ENCODE results near the gene KNL1. TPM values are rescaled to one million over a fixed set of nuclear protein-coding genes. Genes with fewer than 3 reads are reported as not detected.
"Not testable (repeated sequence)": the region's sequence is repeated elsewhere in the genome, so short reads cannot be mapped to it uniquely, and the experiment has no call there.

Gene KNL1
- 11.8 TPM for total RNA-seq

GRCh38 chr15:40593588-40594428 is at the start of gene KNL1:
Gene KNL1, plus strand, starts transcription at chr15:40594249. Its CDS starts 8,683 bp downstream, at chr15:40602932.
- DNase-seq = peak; percentile 96

GRCh38 chr15:40545457-40545856 is 48.6 kb upstream of the KNL1 start:
- DNase-seq = no peak

- DNase-seq = no peak
These were observed 45.4 kb upstream of the KNL1 start for GRCh38 chr15:40548610-40549009.

- no peak for DNase-seq
These were observed 44.2 kb upstream of the KNL1 start for GRCh38 chr15:40549894-40550293.

GRCh38 chr15:40550341-40551037 is 43.6 kb upstream of the KNL1 start:
- no peak for DNase-seq

GRCh38 chr15:40554161-40554525 is 39.9 kb upstream of the KNL1 start:
- no peak for DNase-seq

GRCh38 chr15:40555876-40556275 is 38.2 kb upstream of the KNL1 start:
- no peak for DNase-seq

GRCh38 chr15:40558952-40559742 is 34.9 kb upstream of the KNL1 start:
- no peak for DNase-seq

GRCh38 chr15:40562691-40563090 is 31.4 kb upstream of the KNL1 start:
- DNase-seq = no peak

GRCh38 chr15:40563426-40563825 is 30.6 kb upstream of the KNL1 start:
- DNase-seq = no peak

GRCh38 chr15:40564591-40565332 is 29.3 kb upstream of the KNL1 start, which contains the start of gene CCDC32:
Gene CCDC32, minus strand, starts transcription at chr15:40565042. Its CDS starts 2,027 bp downstream, at chr15:40563015.
- DNase-seq = peak; percentile 99

GRCh38 chr15:40565333-40566238 is 28.5 kb upstream of the KNL1 start:
- no peak for DNase-seq

GRCh38 chr15:40567111-40567510 is 26.9 kb upstream of the KNL1 start:
- no peak for DNase-seq

- peak; percentile 88 for DNase-seq
These were observed 24.7 kb upstream of the KNL1 start, which contains the start of gene RPUSD2 for GRCh38 chr15:40569129-40569953. Gene RPUSD2, plus strand, starts transcription at chr15:40569299. Its CDS starts 39 bp downstream, at chr15:40569338.

- no peak for DNase-seq
These were observed 18.9 kb upstream of the KNL1 start for GRCh38 chr15:40575113-40575512.

- DNase-seq = not testable (repeated sequence)
These were observed 17.1 kb upstream of the KNL1 start for GRCh38 chr15:40576914-40577313.

GRCh38 chr15:40578892-40579291 is 15.2 kb upstream of the KNL1 start:
- DNase-seq = no peak

GRCh38 chr15:40581796-40582195 is 12.3 kb upstream of the KNL1 start:
- not testable (repeated sequence) for DNase-seq

GRCh38 chr15:40582726-40583246 is 11.3 kb upstream of the KNL1 start:
- peak; percentile 25 for DNase-seq

- no peak for DNase-seq
These were observed 9.9 kb upstream of the KNL1 start for GRCh38 chr15:40584191-40584590.
